Midbrain (tissue), 1 donor: ENCODE results near the gene GCLM.

Experiments used
- DNase-seq: peaks from one replicate; lab custom pipeline; 2025; lab: John Stamatoyannopoulos, UW

GCLM gene

GRCh38 chr1:93846206-93846991 lies 62.8 kb downstream of the GCLM start:
- peak; percentile 88 for DNase-seq

- no peak for DNase-seq
Measured at GRCh38 chr1:93845538-93846205, 63.6 kb downstream of the GCLM start.

GRCh38 chr1:93844262-93845045 lies 64.8 kb downstream of the GCLM start:
- peak; percentile 81 for DNase-seq

- no peak for DNase-seq
Measured at GRCh38 chr1:93842750-93843500, 66.3 kb downstream of the GCLM start.

GRCh38 chr1:93841771-93842170 lies 67.5 kb downstream of the GCLM start:
- DNase-seq, result no peak

GRCh38 chr1:93840956-93841482 lies 68.2 kb downstream of the GCLM start:
- no peak for DNase-seq

- DNase-seq, result no peak
Measured at GRCh38 chr1:93839753-93840152, 69.5 kb downstream of the GCLM start.

- no peak for DNase-seq
Measured at GRCh38 chr1:93839307-93839706, 69.9 kb downstream of the GCLM start.

GRCh38 chr1:93837961-93838360 lies 71.3 kb downstream of the GCLM start:
- no peak for DNase-seq
